NCI-H1105 (cell line): ENCODE measurements around the gene TMEM117.
"Not testable (repeated sequence)": the region's sequence is repeated elsewhere in the genome, so short reads cannot be mapped to it uniquely, and the experiment has no call there.

Source experiments
- DNase-seq: peaks from one replicate; lab custom pipeline; 2025; lab: John Stamatoyannopoulos, UW

The TMEM117 gene

DNA sequence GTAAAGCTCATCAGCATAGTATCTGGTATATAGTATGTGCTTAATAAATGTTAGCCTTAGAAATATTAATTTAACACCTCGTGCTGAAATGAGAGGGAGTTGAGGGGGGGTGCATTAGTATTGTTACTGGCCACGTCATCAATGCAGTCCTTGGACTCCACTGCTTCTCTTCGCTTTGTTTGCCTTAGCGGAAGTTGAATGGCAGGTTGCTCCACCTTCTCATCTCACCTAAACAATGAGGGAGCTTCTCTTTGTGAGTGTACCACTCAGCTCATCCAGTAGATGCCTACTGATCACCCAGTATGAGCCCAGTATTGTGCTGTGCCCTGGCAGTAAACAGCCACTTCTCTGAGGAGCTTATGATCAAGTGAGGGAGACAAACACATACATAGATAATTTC lies 4.5 kb downstream of the TMEM117 start:
- DNase-seq = no peak

GRCh38 chr12:43841253-43841652 lies 5.4 kb downstream of the TMEM117 start:
- no peak for DNase-seq

- no peak for DNase-seq
Observed at GRCh38 chr12:43842259-43842658, 6.4 kb downstream of the TMEM117 start.

GRCh38 chr12:43847425-43848225 lies 11.7 kb downstream of the TMEM117 start:
- DNase-seq = not testable (repeated sequence)

DNA sequence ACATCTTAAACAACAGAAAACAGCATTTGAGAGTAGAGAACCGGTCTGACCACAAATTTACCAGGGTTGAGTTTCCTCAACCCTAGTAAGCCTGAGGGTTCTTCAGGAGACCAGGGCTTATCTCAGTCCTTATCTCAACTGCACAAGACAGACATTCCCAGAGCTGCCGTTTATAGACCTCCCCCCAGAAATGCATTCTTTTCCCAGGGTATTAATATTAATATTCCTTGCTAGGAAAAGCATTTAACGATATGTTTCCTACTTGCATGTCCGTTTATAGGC lies 12.3 kb downstream of the TMEM117 start:
- DNase-seq = no peak

DNA sequence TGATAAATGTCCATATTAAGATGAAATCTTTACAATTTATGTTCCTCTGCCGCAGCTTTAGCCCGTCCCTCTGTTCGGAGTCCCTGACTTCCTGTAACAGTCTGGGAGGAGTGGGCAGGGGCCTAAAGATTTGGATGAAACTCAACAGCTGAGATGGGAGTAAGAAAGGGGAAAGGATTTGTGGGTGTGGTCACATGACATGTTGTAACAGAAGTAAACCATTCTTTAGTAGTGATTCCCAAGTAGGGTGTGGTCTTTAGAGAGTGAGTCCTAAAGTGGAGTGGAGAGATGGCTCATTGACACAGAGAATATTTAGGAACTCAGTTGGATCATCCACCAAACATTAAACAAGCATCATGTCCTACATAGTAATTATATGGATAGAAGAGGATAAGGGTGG lies 12.9 kb downstream of the TMEM117 start:
- DNase-seq = no peak

DNA sequence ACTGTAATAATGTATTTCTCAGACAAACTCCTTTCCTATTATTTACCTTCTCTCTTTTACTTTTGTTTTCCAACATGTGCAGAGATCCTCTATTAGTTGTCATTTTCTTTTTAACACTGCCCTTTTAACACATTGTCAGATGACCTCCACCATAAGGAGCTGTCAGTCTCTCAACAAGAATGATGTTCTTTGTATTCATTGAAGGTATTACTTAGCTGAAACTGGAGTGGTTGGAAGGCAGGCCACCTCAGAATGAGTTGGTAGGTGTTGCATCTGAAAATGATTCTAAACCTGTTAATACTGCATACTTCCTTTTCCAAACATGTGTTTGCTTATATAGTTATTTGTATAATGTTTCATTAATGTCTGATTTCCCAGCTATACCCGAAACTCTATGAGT lies 16.9 kb downstream of the TMEM117 start:
- DNase-seq = no peak

GRCh38 chr12:43856972-43857371 lies 21.1 kb downstream of the TMEM117 start:
- DNase-seq = peak; percentile 53

DNA sequence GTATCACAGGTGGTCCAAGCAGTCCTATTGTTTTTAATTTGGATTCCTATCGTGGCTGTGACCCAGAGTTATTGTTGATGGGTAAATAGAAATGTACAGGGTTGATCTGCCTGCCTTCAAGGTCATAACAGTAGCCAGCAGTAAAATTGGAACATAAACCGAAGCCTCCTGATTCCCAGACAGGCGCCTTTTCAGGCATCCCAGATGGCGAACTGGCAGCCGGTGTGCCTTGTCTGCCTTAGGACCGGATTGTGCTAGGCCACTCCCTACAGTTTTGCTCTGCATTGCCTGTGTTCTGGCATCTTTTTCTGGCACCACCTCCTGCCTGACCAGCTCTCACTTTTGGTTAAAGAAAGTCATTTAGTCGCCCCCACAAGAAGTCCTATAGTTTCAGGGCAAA lies 22.2 kb downstream of the TMEM117 start:
- no peak for DNase-seq

DNA sequence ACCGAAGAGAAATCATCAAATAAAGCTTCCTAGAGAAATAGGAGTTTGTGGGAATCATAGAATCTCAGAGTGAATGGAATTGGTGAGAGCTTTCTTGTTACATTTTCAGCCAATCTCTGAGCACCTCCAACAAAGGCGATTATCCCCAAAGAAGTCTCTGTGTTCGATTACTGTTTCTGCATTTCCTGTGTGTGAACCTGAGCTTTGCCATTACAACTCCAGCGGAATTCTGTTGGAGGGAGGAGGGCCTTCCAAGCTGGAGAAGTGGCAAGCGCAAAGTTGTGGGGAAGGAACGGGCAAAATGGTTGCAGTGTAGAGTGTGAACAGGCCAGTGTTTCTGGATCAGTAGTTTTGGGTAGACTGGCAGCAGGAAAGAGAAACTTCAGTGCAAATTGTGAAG lies 23.1 kb downstream of the TMEM117 start:
- DNase-seq = no peak

- DNase-seq = no peak
Observed at GRCh38 chr12:43861015-43861839, 25.3 kb downstream of the TMEM117 start.

GRCh38 chr12:43861840-43862150 lies 25.9 kb downstream of the TMEM117 start:
- DNase-seq = no peak

GRCh38 chr12:43863770-43864366 lies 28.0 kb downstream of the TMEM117 start:
- DNase-seq = no peak

DNA sequence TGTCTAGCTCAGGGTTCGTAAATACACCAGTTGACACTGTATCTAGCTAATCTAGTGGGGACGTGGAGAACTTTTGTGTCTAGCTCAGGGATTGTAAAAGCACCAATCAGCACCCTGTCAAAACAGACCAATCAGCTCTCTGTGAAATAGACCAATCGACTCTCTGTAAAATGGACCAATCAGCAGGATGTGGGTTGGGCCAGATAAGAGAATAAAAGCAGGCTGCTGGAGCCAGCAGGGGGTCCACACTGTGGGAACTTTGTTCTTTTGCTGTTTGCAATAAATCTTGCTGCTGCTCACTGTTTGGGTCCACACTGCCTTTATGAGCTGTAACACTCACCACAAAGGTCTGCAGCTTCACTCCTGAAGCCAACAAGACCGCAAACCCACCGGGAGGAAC lies 28.7 kb downstream of the TMEM117 start:
- DNase-seq = not testable (repeated sequence)

DNA sequence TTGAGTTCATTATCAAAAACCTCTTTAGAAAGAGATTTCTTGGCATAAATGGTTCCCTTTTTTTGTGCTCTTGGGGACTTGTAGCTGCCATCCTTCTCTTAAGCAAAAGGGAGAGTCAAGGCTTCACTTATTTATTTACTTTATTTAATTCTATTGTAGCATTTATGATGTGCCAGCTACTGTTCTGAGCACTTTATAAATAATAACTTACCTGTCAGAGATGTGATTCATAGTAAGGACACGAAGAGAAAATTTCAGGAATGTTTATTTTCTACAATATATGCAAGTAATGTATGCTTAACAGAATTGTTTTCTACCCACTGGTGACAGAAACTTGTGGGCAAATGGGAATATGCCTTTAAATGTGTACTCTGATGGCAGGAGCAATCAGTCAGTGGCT lies 33.3 kb downstream of the TMEM117 start:
- no peak for DNase-seq

- not testable (repeated sequence) for DNase-seq
Observed at GRCh38 chr12:43869765-43870164, 33.9 kb downstream of the TMEM117 start.

DNA sequence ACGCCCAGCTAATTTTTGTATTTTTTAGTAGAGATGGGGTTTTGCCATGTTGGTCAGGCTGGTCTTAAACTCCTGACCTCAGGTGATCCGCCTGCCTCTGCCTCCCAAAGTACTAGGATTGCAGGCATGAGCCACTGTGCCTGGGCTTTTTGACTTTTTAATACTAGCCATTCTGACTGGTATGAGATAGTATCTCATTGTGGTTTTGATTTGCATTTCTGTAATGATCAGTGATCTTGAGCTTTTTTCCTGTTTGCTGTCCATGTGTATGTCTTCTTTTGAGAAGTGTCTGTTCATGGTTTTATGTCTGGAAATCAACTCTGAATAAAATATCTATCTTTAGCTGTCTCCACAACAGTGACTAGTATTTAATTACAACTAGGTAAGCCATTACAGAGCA lies 35.4 kb downstream of the TMEM117 start:
- not testable (repeated sequence) for DNase-seq

DNA sequence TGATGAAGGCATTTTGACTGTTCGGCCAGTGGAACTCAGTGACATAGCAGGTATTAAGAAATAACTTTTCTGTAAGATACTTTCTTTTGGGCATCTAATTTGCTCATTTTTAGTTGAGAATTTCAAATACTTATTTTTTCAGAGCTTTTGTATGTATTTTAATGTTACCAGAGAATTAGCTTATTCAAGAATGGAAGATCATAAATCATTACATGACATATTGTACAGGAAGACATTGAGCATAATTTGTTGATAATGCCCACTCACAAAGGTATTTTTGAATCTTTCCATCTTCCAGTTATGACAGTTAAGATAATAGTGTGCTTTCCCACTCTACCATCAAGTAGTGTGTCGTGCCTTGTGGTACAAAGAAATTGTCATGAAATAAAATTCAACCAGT lies 36.5 kb downstream of the TMEM117 start:
- DNase-seq = no peak

DNA sequence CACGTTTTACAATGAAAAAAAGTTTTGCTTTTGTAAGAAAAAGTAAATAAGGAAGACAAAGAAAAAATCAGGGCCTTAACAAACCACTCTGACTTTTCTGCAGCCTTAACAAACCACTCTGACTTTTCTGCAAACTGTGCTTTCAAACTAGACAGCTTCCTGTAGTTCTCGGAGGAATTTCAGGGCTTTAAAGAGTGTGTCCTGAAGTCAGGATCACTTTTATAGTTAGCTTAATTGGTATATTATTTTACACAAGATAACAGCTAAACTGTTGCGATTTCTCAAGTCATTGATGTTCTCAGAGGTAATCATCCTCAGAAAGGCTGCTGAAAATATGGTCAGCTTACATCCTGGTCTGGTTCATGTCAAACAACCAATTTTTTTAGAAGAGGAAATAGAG lies 42.2 kb downstream of the TMEM117 start:
- DNase-seq = no peak

- DNase-seq = no peak
Observed at GRCh38 chr12:43880547-43880946, 44.7 kb downstream of the TMEM117 start.

DNA sequence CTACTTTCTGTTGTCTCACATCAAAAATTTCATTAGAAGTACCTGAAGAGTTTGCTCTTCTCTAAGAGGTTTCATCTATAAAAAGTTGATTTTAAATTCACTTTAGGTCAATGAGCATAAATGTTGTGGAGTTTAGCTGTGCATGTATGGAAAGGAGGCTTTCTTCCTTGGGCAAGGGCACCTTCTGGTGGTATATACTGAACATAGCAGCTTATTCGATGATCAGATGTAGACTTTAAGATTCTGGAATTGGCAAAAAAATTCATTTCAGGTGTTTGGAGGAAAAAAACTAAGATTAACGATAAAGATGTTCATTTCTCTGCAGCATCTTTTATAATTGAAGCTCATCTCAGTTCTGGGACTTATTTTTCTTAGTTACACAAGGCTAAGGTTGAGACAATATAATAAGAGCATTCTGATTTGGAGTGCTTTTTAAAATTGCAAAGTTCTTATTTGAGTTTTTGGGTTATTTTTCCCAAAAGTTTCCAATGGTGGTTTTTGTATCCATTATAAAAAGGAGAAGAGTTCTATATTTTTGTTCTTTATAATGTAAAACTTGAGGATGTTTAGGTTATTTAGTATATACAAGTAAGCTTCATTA lies 46.8 kb downstream of the TMEM117 start:
- peak; percentile 54 for DNase-seq

DNA sequence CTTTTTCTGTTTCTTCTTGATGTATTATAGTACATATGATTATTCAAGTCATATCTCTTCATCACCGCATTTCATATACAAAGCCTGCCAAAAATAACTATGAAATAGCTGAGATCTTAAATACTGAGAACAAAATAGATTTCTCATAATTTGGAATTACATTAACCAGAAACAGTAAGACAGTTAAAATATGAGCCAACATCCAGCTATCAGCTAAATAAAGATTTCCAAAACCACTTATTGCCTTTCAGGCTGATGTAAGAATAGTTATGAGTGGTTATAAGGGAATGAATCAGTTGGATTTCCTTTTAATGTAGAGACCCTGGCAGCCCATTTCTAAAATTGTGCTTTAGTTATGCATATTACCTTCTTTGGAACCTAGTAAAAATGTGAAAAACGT lies 47.4 kb downstream of the TMEM117 start:
- no peak for DNase-seq

- DNase-seq = no peak
Observed at GRCh38 chr12:43883748-43884147, 47.9 kb downstream of the TMEM117 start.
